IMR-90 (cell line): ENCODE data around the gene HERC4. TPM values are rescaled to one million over a fixed set of nuclear protein-coding genes. Genes with fewer than 3 reads are reported as not detected.

Source experiments
- ATAC-seq: fragments of 200-7000 bp; cut with Tn5 transposase; 2 replicates; pipeline ENCODE4 v1.9.1; 2020; ENCODE audit warnings: low read depth, mild to moderate bottlenecking, moderate library complexity
- BruUV-seq: library from RNA; stranded (reverse); fragments of 400-500 nt; replicated peaks from 2 replicates; lab custom pipeline; 2021; lab: Mats Ljungman, UMichigan
- CTCF ChIA-PET: fragments of 300-600 bp; formaldehyde crosslinking; extraction: SDS; loops from one replicate; lab custom pipeline; 2021; ENCODE audit warnings: antibody characterized with exemption; lab: Yijun Ruan, JAX
- POLR2A ChIA-PET: fragments of 300-600 bp; sonication (Branson Sonifier 250); formaldehyde crosslinking; loops from one replicate; lab custom pipeline; 2022; ENCODE audit warnings: antibody characterized with exemption; ENCODE audit not compliant: unreplicated experiment; lab: Charles Lee
- DNase-seq: peaks from one replicate; pipeline ENCODE4 v3.0.0; 2013
- H2AFZ ChIP-seq: replicated peaks from 2 replicates; pipeline ENCODE3; 2013; ENCODE audit warnings: low read length, mild to moderate bottlenecking; ENCODE audit not compliant: poor library complexity
- H2AK5ac ChIP-seq: 2 replicates; pipeline ENCODE4 v1.6.1; 2013; ENCODE audit warnings: low read depth, low read length, inconsistent platforms
- H2AK9ac ChIP-seq: replicated peaks from 2 replicates; pipeline ENCODE3; 2013; ENCODE audit warnings: mild to moderate bottlenecking, low read depth, low read length, moderate library complexity; ENCODE audit not compliant: poor library complexity
- H2BK120ac ChIP-seq: 2 replicates; pipeline ENCODE4 v1.6.1; 2013; ENCODE audit warnings: low read depth, low read length, inconsistent platforms
- H2BK15ac ChIP-seq: 3 replicates; pipeline ENCODE4 v1.6.1; 2013; ENCODE audit warnings: low read depth, low read length, inconsistent platforms
- H2BK20ac ChIP-seq: 2 replicates; pipeline ENCODE4 v1.6.1; 2013; ENCODE audit warnings: low read depth, mild to moderate bottlenecking, inconsistent platforms, low read length, moderate library complexity
- H2BK5ac ChIP-seq: 2 replicates; pipeline ENCODE4 v1.6.1; 2013; ENCODE audit warnings: mild to moderate bottlenecking, low read depth, low read length, inconsistent platforms; ENCODE audit not compliant: poor library complexity, severe bottlenecking
- H3K14ac ChIP-seq: replicated peaks from 2 replicates; pipeline ENCODE4 v1.6.1; 2013; ENCODE audit warnings: low read depth, low read length, inconsistent platforms
- H3K18ac ChIP-seq: 2 replicates; pipeline ENCODE4 v1.6.1; 2013; ENCODE audit warnings: low read depth, low read length, control low read depth
- H3K23ac ChIP-seq: 2 replicates; pipeline ENCODE4 v1.6.1; 2013; ENCODE audit warnings: low read depth, low read length, inconsistent platforms
- H3K27ac ChIP-seq: 2 replicates; pipeline ENCODE4 v1.5.1; 2013; ENCODE audit warnings: mild to moderate bottlenecking, control low read depth, low read length; ENCODE audit not compliant: insufficient read depth
- H3K27me3 ChIP-seq: 2 replicates; pipeline ENCODE4 v1.6.1; 2013; ENCODE audit warnings: low read length; ENCODE audit not compliant: control insufficient read depth, insufficient read depth
- H3K36me3 ChIP-seq: 2 replicates; pipeline ENCODE4 v1.6.1; 2013; ENCODE audit warnings: low read length, mixed read lengths; ENCODE audit not compliant: control insufficient read depth, insufficient read depth
- H3K4ac ChIP-seq: 2 replicates; pipeline ENCODE4 v1.6.1; 2013; ENCODE audit warnings: low read depth, low read length, inconsistent platforms
- H3K4me1 ChIP-seq: 2 replicates; pipeline ENCODE4 v1.6.1; 2013; ENCODE audit warnings: low read length, mixed read lengths; ENCODE audit not compliant: control insufficient read depth, insufficient read depth
- H3K4me2 ChIP-seq: 2 replicates; pipeline ENCODE4 v1.6.1; 2013; ENCODE audit warnings: low read depth, mild to moderate bottlenecking, control low read depth, low read length, moderate library complexity
- H3K4me3 ChIP-seq: 2 replicates; pipeline ENCODE4 v1.5.1; 2013; ENCODE audit warnings: low read depth, mild to moderate bottlenecking, control low read depth, low read length, moderate library complexity; ENCODE audit not compliant: insufficient read depth
- H3K56ac ChIP-seq: 2 replicates; pipeline ENCODE4 v1.6.1; 2013; ENCODE audit warnings: low read length, inconsistent platforms; ENCODE audit not compliant: insufficient read depth; ENCODE audit errors: extremely low read depth
- H3K79me1 ChIP-seq, 2 experiments: 2 replicates each; pipeline ENCODE4 v1.6.1; 2013; ENCODE audit warnings: low read length in 2 of 2, inconsistent platforms in 1 of 2, low read depth in 1 of 2
- H3K9ac ChIP-seq: 2 replicates; pipeline ENCODE4 v1.6.1; 2013; ENCODE audit warnings: low read depth, low read length, control low read depth
- H3K9me1 ChIP-seq: 2 replicates; pipeline ENCODE4 v1.6.1; 2013; ENCODE audit warnings: low read length, inconsistent platforms; ENCODE audit not compliant: insufficient read depth
- H3K9me3 ChIP-seq: 2 replicates; pipeline ENCODE4 v1.6.1; 2013; ENCODE audit warnings: low read length; ENCODE audit not compliant: control insufficient read depth, insufficient read depth
- H4K20me1 ChIP-seq: 2 replicates; pipeline ENCODE4 v1.6.1; 2013; ENCODE audit warnings: low read length, inconsistent platforms; ENCODE audit not compliant: insufficient read depth
- H4K5ac ChIP-seq: 2 replicates; pipeline ENCODE4 v1.6.1; 2013; ENCODE audit warnings: mild to moderate bottlenecking, low read depth, low read length, control low read depth
- H4K8ac ChIP-seq, 2 experiments: 2 replicates each; pipeline ENCODE4 v1.6.1; 2013; ENCODE audit warnings: low read depth in 2 of 2, low read length in 2 of 2, control low read depth in 1 of 2, inconsistent platforms in 1 of 2
- H4K91ac ChIP-seq: 2 replicates; pipeline ENCODE4 v1.6.1; 2013; ENCODE audit warnings: low read depth, low read length, inconsistent platforms; ENCODE audit not compliant: insufficient read depth
- BHLHE40 ChIP-seq: fragments of 150-350 bp; IDR thresholded peaks from 2 replicates; pipeline ENCODE4 v1.6.1; 2016; ENCODE audit warnings: mild to moderate bottlenecking, low read depth, low read length
- CTCF ChIP-seq: conservative IDR thresholded peaks from 2 replicates; pipeline ENCODE4 v1.5.1; 2012; ENCODE audit warnings: mild to moderate bottlenecking, low read depth, low read length, improper control_type of control experiment
- FOS ChIP-seq: fragments of 150-350 bp; IDR thresholded peaks from 2 replicates; pipeline ENCODE4 v1.6.1; 2016; ENCODE audit warnings: low read depth, low read length
- MAZ ChIP-seq: IDR thresholded peaks from 2 replicates; pipeline ENCODE4 v1.6.1; 2012; ENCODE audit warnings: low read depth, mild to moderate bottlenecking, low read length, improper control_type of control experiment, moderate library complexity, borderline replicate concordance
- MXI1 ChIP-seq: IDR thresholded peaks from 2 replicates; pipeline ENCODE4 v1.6.1; 2012; ENCODE audit warnings: low read depth, mild to moderate bottlenecking, low read length, moderate library complexity, borderline replicate concordance
- NFE2L2 ChIP-seq: fragments of 150-350 bp; IDR thresholded peaks from 2 replicates; pipeline ENCODE4 v1.6.1; 2016; ENCODE audit warnings: low read depth, mild to moderate bottlenecking, low read length
- RAD21 ChIP-seq: IDR thresholded peaks from 2 replicates; pipeline ENCODE4 v1.6.1; 2012; ENCODE audit warnings: low read length, improper control_type of control experiment
- SMC3 ChIP-seq: fragments of 150-350 bp; IDR thresholded peaks from 2 replicates; pipeline ENCODE4 v1.6.1; 2016; ENCODE audit warnings: low read depth, mild to moderate bottlenecking, antibody characterized with exemption, low read length, moderate library complexity
- USF2 ChIP-seq: fragments of 150-350 bp; IDR thresholded peaks from 2 replicates; pipeline ENCODE4 v1.6.1; 2017; ENCODE audit warnings: mild to moderate bottlenecking, antibody characterized with exemption, low read length, low read depth
- WGBS, 2 experiments: methylation state at CpG; one replicate each; pipeline versions ENCODE4 v1.1.5 to v1.1.7; 2013; ENCODE audit warnings: missing lambda C conversion rate in 2 of 2; ENCODE audit not compliant: insufficient read length in 1 of 2; ENCODE audit errors: extremely low coverage in 2 of 2; 5-methylcytosine and 5-hydroxymethylcytosine counted together
- dilution Hi-C: fragments of 300-500 bp; cut with HindIII; formaldehyde crosslinking; loops from one replicate; pipeline ENCODE4 v1.14.3; 2018; ENCODE audit warnings: low sequenced_read_pairs; ENCODE audit not compliant: unreplicated experiment
- in situ Hi-C: fragments of 300-500 bp; cut with MboI; formaldehyde crosslinking; loops from 3 replicates; pipeline ENCODE4 v1.14.3; 2019; ENCODE audit warnings: low sequenced_read_pairs, inconsistent platforms, mixed read lengths
- intact Hi-C: fragments of 100-400 bp; cut with micrococcal nuclease; formaldehyde crosslinking; loops from 2 replicates; pipeline ENCODE4 v1.10.0; 2022
- polyA plus RNA-seq, 3 experiments: library from polyadenylated mRNA; depleted of rRNA; stranded (reverse); fragments of >200 nt; gene quantifications; 2 replicates each; pipeline ENCODE4 v1.2.3, GENCODE V29; 2012; ENCODE audit warnings: low replicate concordance in 1 of 3
- total RNA-seq: library from RNA; depleted of rRNA; stranded (reverse); fragments of >200 nt; gene quantifications from 2 replicates; pipeline ENCODE4 v1.2.3, GENCODE V29; 2012

Gene HERC4
- total and polyA plus RNA-seq, 2 of the 4 experiments (the other 2 are of a cell fraction), result 66.6 to 92.8 TPM

- ChIA-PET CTCF (no interaction called here), POLR2A (no interaction called here)
- H3K27ac ChIP-seq, result no peak overlapping the region
- DNase-seq (no peak), ATAC-seq (no peak)
- H2AFZ ChIP-seq, result no peak overlapping the region
- H4K91ac ChIP-seq, result no peak overlapping the region
- peaks cover 35% of the 10 kb centered on the region for H3K36me3 ChIP-seq
- no peaks in the 10 kb centered on the region for H3K9me3 ChIP-seq
- H3K9me1 ChIP-seq, result peaks cover 4% of the 10 kb centered on the region; the same call in 1 of the 2 replicates
- no peak overlapping the region for H3K56ac ChIP-seq
- H4K5ac ChIP-seq, result no peak overlapping the region
- H3K27me3 ChIP-seq, result no peaks in the 10 kb centered on the region
- H3K79me1 ChIP-seq, result peaks cover 3 to 23% of the 10 kb centered on the region in 2 experiments
- no peaks in the 10 kb centered on the region for H3K4me1 ChIP-seq
- no peak overlapping the region for H3K4me3 ChIP-seq
- BruUV-seq, result no TSS peak
- dilution Hi-C loops (no loop called here), in situ Hi-C loops (no loop called here), intact Hi-C loops (no loop called here)
- H3K23ac ChIP-seq, result no peak overlapping the region
- no peak overlapping the region for H3K4ac ChIP-seq
- TF ChIP-seq MXI1 (no peak), USF2 (no peak), RAD21 (no peak), SMC3 (no peak), NFE2L2 (no peak), CTCF (no peak), FOS (no peak), BHLHE40 (no peak), MAZ (no peak)
- no peaks in the 10 kb centered on the region; the same call in 1 of the 2 replicates for H4K20me1 ChIP-seq
- no peak overlapping the region for H2BK120ac ChIP-seq
- no CpG with 5 or more reads among the region's 1 CpG for WGBS, 2 experiments
- no peak overlapping the region for H2BK15ac ChIP-seq
- no peak overlapping the region for H2AK9ac ChIP-seq
- no peak overlapping the region for H3K14ac ChIP-seq
- no peak overlapping the region for H3K4me2 ChIP-seq
- no peak overlapping the region for H3K9ac ChIP-seq
- no peak overlapping the region for H2AK5ac ChIP-seq
- H4K8ac ChIP-seq, result no peak overlapping the region
- H3K18ac ChIP-seq, result no peak overlapping the region
- no peak overlapping the region for H2BK5ac ChIP-seq
- no peak overlapping the region for H2BK20ac ChIP-seq
Measured at GRCh38 chr10:67988606-67989005, 86.5 kb downstream of the HERC4 start.
